Peyer's patch (tissue), 4 donors: ENCODE data around the gene PALM3.

Source experiments
- CTCF ChIP-seq, 6 experiments: fragments of 450-650 bp in 4 of 6; fragments of 200-600 bp in 2 of 6; sonication (generic) in 1 of 6; IDR thresholded peaks; one replicate each; pipeline ENCODE4 v1.5.1; 2017 to 2019; ENCODE audit warnings: antibody characterized with exemption in 6 of 6, mild to moderate bottlenecking in 3 of 6, moderate library complexity in 1 of 6
- POLR2A ChIP-seq, 2 donors: fragments of 450-650 bp; IDR thresholded peaks; one replicate each; pipeline ENCODE4 v1.5.1; 2017; ENCODE audit warnings: antibody characterized with exemption in 2 of 2, mild to moderate bottlenecking in 2 of 2, moderate library complexity in 2 of 2

DNA sequence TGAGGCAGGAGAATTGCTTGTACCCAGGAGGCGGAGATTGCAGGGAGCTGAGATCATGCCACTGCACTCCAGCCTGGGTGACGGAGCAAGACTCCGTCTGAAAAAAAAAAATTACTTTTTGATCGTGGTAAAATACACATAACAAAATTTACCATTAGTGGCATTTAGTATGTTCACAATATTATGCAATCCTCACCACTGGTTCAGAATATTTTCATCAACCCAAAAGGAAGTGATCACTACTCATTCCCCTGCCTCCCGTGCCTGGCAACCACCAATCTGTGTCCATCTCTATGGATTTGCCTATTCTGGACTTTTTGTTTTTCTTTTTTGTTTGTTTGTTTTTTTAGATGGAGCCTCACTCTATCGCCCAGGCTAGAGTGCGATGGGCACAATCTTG, 1.2 kb upstream of the PALM3 start:
- TF ChIP-seq CTCF (IDR thresholded peaks at IDR 0.05), result no peak
- TF ChIP-seq POLR2A (IDR thresholded peaks at IDR 0.05), result no peak
